Measurements from ENCODE around the gene TDRKH.
"Not testable (repeated sequence)": the region's sequence is repeated elsewhere in the genome, so short reads cannot be mapped to it uniquely, and the experiment has no call there.

The TDRKH gene

GRCh38 chr1:151801310-151801820 lies 11.1 kb upstream of the TDRKH start:
- Histone ChIP-seq H3K4me1 (ENCODE audit: control insufficient read depth, insufficient read depth, low read length) (peaks cover 11% of the 10 kb centered on the region; the same call in 1 of the 2 replicates), H3K9ac (ENCODE audit: low read length) (no peak overlapping the region), H3K27me3 (ENCODE audit: control insufficient read depth, insufficient read depth, low read length) (peaks cover 8% of the 10 kb centered on the region; the same call in 1 of the 2 replicates), H3K27ac (ENCODE audit: low read depth, low read length) (no peak overlapping the region), H3K9me3 (ENCODE audit: control insufficient read depth, insufficient read depth, low read depth, low read length) (no peaks in the 10 kb centered on the region), H3K36me3 (ENCODE audit: control insufficient read depth, insufficient read depth, low read length) (no peaks in the 10 kb centered on the region), H3K4me3 (ENCODE audit: low read depth, low read length) (no peak overlapping the region)

- Histone ChIP-seq H3K27me3 (ENCODE audit: control insufficient read depth, insufficient read depth, low read length) (peaks cover 6% of the 10 kb centered on the region; the same call in 1 of the 2 replicates), H3K27ac (ENCODE audit: low read depth, low read length) (no peak overlapping the region), H3K9me3 (ENCODE audit: control insufficient read depth, insufficient read depth, low read depth, low read length) (no peaks in the 10 kb centered on the region), H3K4me3 (ENCODE audit: low read depth, low read length) (no peak overlapping the region), H3K4me1 (ENCODE audit: control insufficient read depth, insufficient read depth, low read length) (peaks cover 11% of the 10 kb centered on the region; the same call in 1 of the 2 replicates), H3K9ac (ENCODE audit: low read length) (no peak overlapping the region), H3K36me3 (ENCODE audit: control insufficient read depth, insufficient read depth, low read length) (no peaks in the 10 kb centered on the region)
These were observed 10.5 kb upstream of the TDRKH start for GRCh38 chr1:151800830-151801229.

GRCh38 chr1:151799179-151800022 lies 9.1 kb upstream of the TDRKH start:
- Histone ChIP-seq H3K27ac (ENCODE audit: low read depth, low read length) (no peak overlapping the region), H3K9me3 (ENCODE audit: control insufficient read depth, insufficient read depth, low read depth, low read length) (no peaks in the 10 kb centered on the region), H3K9ac (ENCODE audit: low read length) (no peak overlapping the region), H3K36me3 (ENCODE audit: control insufficient read depth, insufficient read depth, low read length) (no peaks in the 10 kb centered on the region), H3K4me3 (ENCODE audit: low read depth, low read length) (no peak overlapping the region), H3K27me3 (ENCODE audit: control insufficient read depth, insufficient read depth, low read length) (peaks cover 6% of the 10 kb centered on the region; the same call in 1 of the 2 replicates), H3K4me1 (ENCODE audit: control insufficient read depth, insufficient read depth, low read length) (peaks cover 11% of the 10 kb centered on the region; the same call in 1 of the 2 replicates)

GRCh38 chr1:151798571-151798970 lies 8.3 kb upstream of the TDRKH start:
- Histone ChIP-seq H3K27ac (ENCODE audit: low read depth, low read length) (no peak overlapping the region), H3K4me3 (ENCODE audit: low read depth, low read length) (no peak overlapping the region), H3K27me3 (ENCODE audit: control insufficient read depth, insufficient read depth, low read length) (peaks cover 6% of the 10 kb centered on the region; the same call in 1 of the 2 replicates), H3K9ac (ENCODE audit: low read length) (no peak overlapping the region), H3K36me3 (ENCODE audit: control insufficient read depth, insufficient read depth, low read length) (no peaks in the 10 kb centered on the region), H3K4me1 (ENCODE audit: control insufficient read depth, insufficient read depth, low read length) (peaks cover 11% of the 10 kb centered on the region; the same call in 1 of the 2 replicates), H3K9me3 (ENCODE audit: control insufficient read depth, insufficient read depth, low read depth, low read length) (no peaks in the 10 kb centered on the region)

- H3K9ac ChIP-seq (ENCODE audit: low read length), result peak overlapping the region; percentile 50
- H3K9me3 ChIP-seq (ENCODE audit: control insufficient read depth, insufficient read depth, low read depth, low read length), result no peaks in the 10 kb centered on the region
- no peaks in the 10 kb centered on the region for H3K36me3 ChIP-seq (ENCODE audit: control insufficient read depth, insufficient read depth, low read length)
- no peaks in the 10 kb centered on the region for H3K4me1 ChIP-seq (ENCODE audit: control insufficient read depth, insufficient read depth, low read length)
- peaks cover 8% of the 10 kb centered on the region; the same call in 1 of the 2 replicates for H3K27me3 ChIP-seq (ENCODE audit: control insufficient read depth, insufficient read depth, low read length)
- H3K27ac ChIP-seq (ENCODE audit: low read depth, low read length), result no peak overlapping the region
- peak overlapping the region; percentile 76 for H3K4me3 ChIP-seq (ENCODE audit: low read depth, low read length)
These were observed 796 bp upstream of the TDRKH start for GRCh38 chr1:151790940-151791651.

- H3K4me3 ChIP-seq (ENCODE audit: low read depth, low read length), result no peak overlapping the region
- H3K9ac ChIP-seq (ENCODE audit: low read length), result no peak overlapping the region
- H3K27ac ChIP-seq (ENCODE audit: low read depth, low read length), result no peak overlapping the region
- no peaks in the 10 kb centered on the region for H3K4me1 ChIP-seq (ENCODE audit: control insufficient read depth, insufficient read depth, low read length)
- H3K27me3 ChIP-seq (ENCODE audit: control insufficient read depth, insufficient read depth, low read length), result peaks cover 8% of the 10 kb centered on the region; the same call in 1 of the 2 replicates
- H3K36me3 ChIP-seq (ENCODE audit: control insufficient read depth, insufficient read depth, low read length), result no peaks in the 10 kb centered on the region
- no peaks in the 10 kb centered on the region for H3K9me3 ChIP-seq (ENCODE audit: control insufficient read depth, insufficient read depth, low read depth, low read length)
These were observed 2.6 kb downstream of the TDRKH start for GRCh38 chr1:151787689-151788088.

- Histone ChIP-seq H3K27ac (ENCODE audit: low read depth, low read length) (no peak overlapping the region), H3K9me3 (ENCODE audit: control insufficient read depth, insufficient read depth, low read depth, low read length) (no peaks in the 10 kb centered on the region), H3K4me3 (ENCODE audit: low read depth, low read length) (no peak overlapping the region), H3K27me3 (ENCODE audit: control insufficient read depth, insufficient read depth, low read length) (no peaks in the 10 kb centered on the region), H3K36me3 (ENCODE audit: control insufficient read depth, insufficient read depth, low read length) (peaks cover 13% of the 10 kb centered on the region), H3K4me1 (ENCODE audit: control insufficient read depth, insufficient read depth, low read length) (no peaks in the 10 kb centered on the region), H3K9ac (ENCODE audit: low read length) (no peak overlapping the region)
These were observed 6.5 kb downstream of the TDRKH start for GRCh38 chr1:151783796-151784195.

GRCh38 chr1:151782741-151783140 lies 7.6 kb downstream of the TDRKH start:
- H3K9me3 ChIP-seq (ENCODE audit: control insufficient read depth, insufficient read depth, low read depth, low read length), result no peaks in the 10 kb centered on the region
- H3K4me3 ChIP-seq (ENCODE audit: low read depth, low read length), result no peak overlapping the region
- no peaks in the 10 kb centered on the region for H3K4me1 ChIP-seq (ENCODE audit: control insufficient read depth, insufficient read depth, low read length)
- no peak overlapping the region for H3K27ac ChIP-seq (ENCODE audit: low read depth, low read length)
- peaks cover 22% of the 10 kb centered on the region for H3K36me3 ChIP-seq (ENCODE audit: control insufficient read depth, insufficient read depth, low read length)
- H3K9ac ChIP-seq (ENCODE audit: low read length), result no peak overlapping the region
- H3K27me3 ChIP-seq (ENCODE audit: control insufficient read depth, insufficient read depth, low read length), result no peaks in the 10 kb centered on the region

- not testable (repeated sequence) for H3K9me3 ChIP-seq (ENCODE audit: control insufficient read depth, insufficient read depth, low read depth, low read length); H3K27me3 ChIP-seq (ENCODE audit: control insufficient read depth, insufficient read depth, low read length); H3K4me1 ChIP-seq (ENCODE audit: control insufficient read depth, insufficient read depth, low read length); H3K4me3 ChIP-seq (ENCODE audit: low read depth, low read length); H3K27ac ChIP-seq (ENCODE audit: low read depth, low read length); H3K9ac ChIP-seq (ENCODE audit: low read length)
- peaks cover 22% of the 10 kb centered on the region for H3K36me3 ChIP-seq (ENCODE audit: control insufficient read depth, insufficient read depth, low read length)
These were observed 8.3 kb downstream of the TDRKH start for GRCh38 chr1:151782026-151782425.

GRCh38 chr1:151780736-151781135 lies 9.6 kb downstream of the TDRKH start:
- not testable (repeated sequence) for H3K9ac ChIP-seq (ENCODE audit: low read length); H3K9me3 ChIP-seq (ENCODE audit: control insufficient read depth, insufficient read depth, low read depth, low read length); H3K4me3 ChIP-seq (ENCODE audit: low read depth, low read length); H3K4me1 ChIP-seq (ENCODE audit: control insufficient read depth, insufficient read depth, low read length); H3K27me3 ChIP-seq (ENCODE audit: control insufficient read depth, insufficient read depth, low read length); H3K27ac ChIP-seq (ENCODE audit: low read depth, low read length)
- peaks cover 32% of the 10 kb centered on the region for H3K36me3 ChIP-seq (ENCODE audit: control insufficient read depth, insufficient read depth, low read length)

- no peaks in the 10 kb centered on the region for H3K27me3 ChIP-seq (ENCODE audit: control insufficient read depth, insufficient read depth, low read length)
- no peak overlapping the region for H3K9ac ChIP-seq (ENCODE audit: low read length)
- no peaks in the 10 kb centered on the region for H3K9me3 ChIP-seq (ENCODE audit: control insufficient read depth, insufficient read depth, low read depth, low read length)
- no peaks in the 10 kb centered on the region for H3K4me1 ChIP-seq (ENCODE audit: control insufficient read depth, insufficient read depth, low read length)
- no peak overlapping the region for H3K27ac ChIP-seq (ENCODE audit: low read depth, low read length)
- no peak overlapping the region for H3K4me3 ChIP-seq (ENCODE audit: low read depth, low read length)
- H3K36me3 ChIP-seq (ENCODE audit: control insufficient read depth, insufficient read depth, low read length), result peaks cover 41% of the 10 kb centered on the region
These were observed 10.4 kb downstream of the TDRKH start for GRCh38 chr1:151779852-151780251.
